Kidney glomerular epithelial cell (primary cell): ENCODE results near the gene IL36A.

Experiments used
- DNase-seq: peaks from one replicate; lab custom pipeline; 2025; lab: John Stamatoyannopoulos, UW

The IL36A gene

GRCh38 chr2:113050921-113051895, 45.9 kb downstream of the IL36A start:
- no peak for DNase-seq

- DNase-seq = no peak
Measured at GRCh38 chr2:113052396-113052917, 47.2 kb downstream of the IL36A start, which contains the start of gene IL36B. TSS of gene IL36B (minus strand) at chr2:113052867.

- no peak for DNase-seq
Measured at GRCh38 chr2:113053666-113054065, 48.4 kb downstream of the IL36A start.

GRCh38 chr2:113054066-113054465, 48.8 kb downstream of the IL36A start:
- no peak for DNase-seq

GRCh38 chr2:113056521-113056920, 51.3 kb downstream of the IL36A start:
- no peak for DNase-seq

GRCh38 chr2:113057117-113057516, 51.9 kb downstream of the IL36A start:
- no peak for DNase-seq
